ENCODE measurements around the gene KIAA0232. TPM values are rescaled to one million over a fixed set of nuclear protein-coding genes. Genes with fewer than 3 reads are reported as not detected.

KIAA0232 gene
- total and polyA plus RNA-seq, 2 experiments from 2014 or later = 20.6 to 21.7 TPM

- no peaks in the 10 kb centered on the region for H3K9me3 ChIP-seq (ENCODE audit: low read depth)
- H4K20me1 ChIP-seq (ENCODE audit: insufficient read depth) = no peaks in the 10 kb centered on the region
- H3K79me2 ChIP-seq (ENCODE audit: insufficient read depth) = no peaks in the 10 kb centered on the region
- no peaks in the 10 kb centered on the region for H3K27me3 ChIP-seq (replicated peaks; ENCODE audit: insufficient read depth)
- 0 to 2% methylated on average over 3 to 4 of the region's 4 CpGs for WGBS, 2 experiments (ENCODE audit: low coverage in 1 of 2, low lambda C conversion rate in 2 of 2, missing lambda C conversion rate in 2 of 2)
- peaks cover 18% of the 10 kb centered on the region for H3K4me1 ChIP-seq (ENCODE audit: insufficient read depth)
- H3F3A ChIP-seq (ENCODE audit: insufficient read depth) = 0 out of 2 replicates have a peak, but pooled peaks cover 11% of the 10 kb centered on the region
- H3K4me2 ChIP-seq (ENCODE audit: unreplicated experiment) = peak overlapping the region; percentile 21
- H3K27ac ChIP-seq = no peak overlapping the region
- TF ChIP-seq EZH2 (IDR thresholded peaks at IDR 0.05; ENCODE audit: insufficient read depth, poor library complexity, severe bottlenecking) (no peak), EZH2phosphoT487 (IDR thresholded peaks at IDR 0.05; ENCODE audit: insufficient read depth, low read depth) (no peak)
- no peak overlapping the region for H3K4me3 ChIP-seq
- no peaks in the 10 kb centered on the region for H3K36me3 ChIP-seq (ENCODE audit: low read depth)
- H3K9me2 ChIP-seq (ENCODE audit: insufficient read depth) = no peaks in the 10 kb centered on the region
- H2AFZ ChIP-seq = peak overlapping the region; percentile 80
- in situ Hi-C loops (cut with MboI) = no loop called here
- DNase-seq = peak; percentile 87
- peak overlapping the region; percentile 37; the same call in 1 of the 2 replicates for H3K9ac ChIP-seq
Measured at GRCh38 chr4:6768539-6768905, 14.0 kb upstream of the KIAA0232 start.

- H3K27ac ChIP-seq = no peak overlapping the region
- no peaks in the 10 kb centered on the region for H3K79me2 ChIP-seq (ENCODE audit: insufficient read depth)
- no peak overlapping the region for H2AFZ ChIP-seq
- H3K4me3 ChIP-seq = no peak overlapping the region
- no peaks in the 10 kb centered on the region for H3K36me3 ChIP-seq (ENCODE audit: low read depth)
- no peaks in the 10 kb centered on the region for H3K9me3 ChIP-seq (ENCODE audit: low read depth)
- TF ChIP-seq EZH2phosphoT487 (IDR thresholded peaks at IDR 0.05; ENCODE audit: insufficient read depth, low read depth) (no peak), EZH2 (IDR thresholded peaks at IDR 0.05; ENCODE audit: insufficient read depth, poor library complexity, severe bottlenecking) (no peak)
- 71 to 79% methylated on average over 11 of the region's 11 CpGs for WGBS, 2 experiments (ENCODE audit: low coverage in 1 of 2, low lambda C conversion rate in 2 of 2, missing lambda C conversion rate in 2 of 2)
- peaks cover 18% of the 10 kb centered on the region for H3K4me1 ChIP-seq (ENCODE audit: insufficient read depth)
- no peaks in the 10 kb centered on the region for H3K9me2 ChIP-seq (ENCODE audit: insufficient read depth)
- H4K20me1 ChIP-seq (ENCODE audit: insufficient read depth) = no peaks in the 10 kb centered on the region
- no peak for DNase-seq
- H3F3A ChIP-seq (ENCODE audit: insufficient read depth) = 0 out of 2 replicates have a peak, but pooled peaks cover 11% of the 10 kb centered on the region
- no peaks in the 10 kb centered on the region for H3K27me3 ChIP-seq (replicated peaks; ENCODE audit: insufficient read depth)
- in situ Hi-C loops (cut with MboI) = no loop called here
- no peak overlapping the region for H3K4me2 ChIP-seq (ENCODE audit: unreplicated experiment)
- H3K9ac ChIP-seq = no peak overlapping the region
Measured at GRCh38 chr4:6769233-6769988, 13.1 kb upstream of the KIAA0232 start.

GRCh38 chr4:6769989-6770420 is 12.5 kb upstream of the KIAA0232 start:
- no peak overlapping the region for H3K4me3 ChIP-seq
- H3K4me1 ChIP-seq (ENCODE audit: insufficient read depth) = peaks cover 18% of the 10 kb centered on the region
- H3K36me3 ChIP-seq (ENCODE audit: low read depth) = no peaks in the 10 kb centered on the region
- no peaks in the 10 kb centered on the region for H3K79me2 ChIP-seq (ENCODE audit: insufficient read depth)
- in situ Hi-C loops (cut with MboI) = no loop called here
- H2AFZ ChIP-seq = no peak overlapping the region
- no peaks in the 10 kb centered on the region for H3K27me3 ChIP-seq (replicated peaks; ENCODE audit: insufficient read depth)
- H3K9me3 ChIP-seq (ENCODE audit: low read depth) = no peaks in the 10 kb centered on the region
- no peak for TF ChIP-seq EZH2phosphoT487 (IDR thresholded peaks at IDR 0.05; ENCODE audit: insufficient read depth, low read depth)
- H3K4me2 ChIP-seq (ENCODE audit: unreplicated experiment) = no peak overlapping the region
- no peak for DNase-seq
- H3F3A ChIP-seq (ENCODE audit: insufficient read depth) = 0 out of 2 replicates have a peak, but pooled peaks cover 11% of the 10 kb centered on the region
- WGBS, 2 experiments (ENCODE audit: low coverage in 1 of 2, low lambda C conversion rate in 2 of 2, missing lambda C conversion rate in 2 of 2) = 70 to 75% methylated on average over 7 of the region's 7 CpGs
- no peaks in the 10 kb centered on the region for H4K20me1 ChIP-seq (ENCODE audit: insufficient read depth)
- no peak overlapping the region for H3K27ac ChIP-seq
- no peaks in the 10 kb centered on the region for H3K9me2 ChIP-seq (ENCODE audit: insufficient read depth)
- H3K9ac ChIP-seq = no peak overlapping the region

- H3K4me2 ChIP-seq (ENCODE audit: unreplicated experiment) = no peak overlapping the region
- in situ Hi-C loops (cut with MboI) = no loop called here
- H3K79me2 ChIP-seq (ENCODE audit: insufficient read depth) = no peaks in the 10 kb centered on the region
- no peak overlapping the region for H2AFZ ChIP-seq
- WGBS, 2 experiments (ENCODE audit: low coverage in 1 of 2, low lambda C conversion rate in 2 of 2, missing lambda C conversion rate in 2 of 2) = 72 to 74% methylated on average over 7 of the region's 7 CpGs
- H3K36me3 ChIP-seq (ENCODE audit: low read depth) = no peaks in the 10 kb centered on the region
- no peak overlapping the region for H3K27ac ChIP-seq
- no peaks in the 10 kb centered on the region for H4K20me1 ChIP-seq (ENCODE audit: insufficient read depth)
- H3K4me1 ChIP-seq (ENCODE audit: insufficient read depth) = peaks cover 18% of the 10 kb centered on the region
- H3K9me3 ChIP-seq (ENCODE audit: low read depth) = no peaks in the 10 kb centered on the region
- H3F3A ChIP-seq (ENCODE audit: insufficient read depth) = 0 out of 2 replicates have a peak, but pooled peaks cover 11% of the 10 kb centered on the region
- no peak overlapping the region for H3K4me3 ChIP-seq
- no peak for DNase-seq
- no peak for TF ChIP-seq EZH2phosphoT487 (IDR thresholded peaks at IDR 0.05; ENCODE audit: insufficient read depth, low read depth)
- TF ChIP-seq EZH2 (IDR thresholded peaks at IDR 0.05; ENCODE audit: insufficient read depth, poor library complexity, severe bottlenecking) = no peak
- H3K9me2 ChIP-seq (ENCODE audit: insufficient read depth) = no peaks in the 10 kb centered on the region
- no peaks in the 10 kb centered on the region for H3K27me3 ChIP-seq (replicated peaks; ENCODE audit: insufficient read depth)
- H3K9ac ChIP-seq = no peak overlapping the region
Measured at GRCh38 chr4:6770581-6771228, 11.8 kb upstream of the KIAA0232 start.

All from GM23248 (cell line).